ENCODE results near the gene MCFD2.

MCFD2 gene

GRCh38 chr2:46852598-46852997 is 63.0 kb downstream of the MCFD2 start:
- H3K4me3 ChIP-seq (ENCODE audit: low read depth, low read length): no peak overlapping the region

GRCh38 chr2:46852124-46852523 is 63.5 kb downstream of the MCFD2 start:
- no peak overlapping the region for H3K4me3 ChIP-seq (ENCODE audit: low read depth, low read length)
